ENCODE results near the gene SYTL2. TPM values are rescaled to one million over a fixed set of nuclear protein-coding genes. Genes with fewer than 3 reads are reported as not detected.

SYTL2 gene
- polyA plus RNA-seq, 1 of the 3 experiments (the other 2 are of a cell fraction) = 36.0 TPM

- H3K4me3 ChIP-seq (ENCODE audit: low read depth in 2 of 2, low read length in 1 of 2) = no peak overlapping the region
- no peaks in the 10 kb centered on the region for H3F3A ChIP-seq (replicated peaks; ENCODE audit: insufficient read depth)
- H3K9me2 ChIP-seq = no peaks in the 10 kb centered on the region
- H3K27ac ChIP-seq (ENCODE audit: low read depth in 2 of 2, low read length in 1 of 2) = no peak overlapping the region
- H3K4me1 ChIP-seq (ENCODE audit: control insufficient read depth in 1 of 2, insufficient read depth in 2 of 2, low read depth in 1 of 2, low read length in 1 of 2) = no peaks in the 10 kb centered on the region
- ChIA-PET CTCF (no interaction called here), POLR2A (no interaction called here)
- H3K79me2 ChIP-seq (ENCODE audit: insufficient read depth) = no peaks in the 10 kb centered on the region
- H4K20me1 ChIP-seq (ENCODE audit: insufficient read depth) = no peaks in the 10 kb centered on the region
- no peak overlapping the region for H2AFZ ChIP-seq (ENCODE audit: low read depth)
- H3K4me2 ChIP-seq = no peak overlapping the region
- no peak overlapping the region for H3K9ac ChIP-seq
- 36% methylated on average over 3 of the region's 3 CpGs for WGBS (ENCODE audit: low lambda C conversion rate)
- peaks cover 0 to 10% of the 10 kb centered on the region in 2 experiments for H3K36me3 ChIP-seq (replicated peaks in 1 of 2; ENCODE audit: control insufficient read depth in 1 of 2, insufficient read depth in 2 of 2, low read length in 1 of 2)
- H3K9me3 ChIP-seq = 0 out of 2 replicates have a peak, but pooled peaks cover 5% of the 10 kb centered on the region
- DNase-seq = no peak
- no peak for TF ChIP-seq RXRA (IDR thresholded peaks at IDR 0.05; ENCODE audit: borderline replicate concordance, low read depth)
- no peak for TF ChIP-seq USF1 (IDR thresholded peaks at IDR 0.05; ENCODE audit: borderline replicate concordance, low read depth)
- TF ChIP-seq GATA2 (CRISPR knock-in tag; IDR thresholded peaks at IDR 0.05) = no peak
- TF ChIP-seq SMC3 (IDR thresholded peaks at IDR 0.05; ENCODE audit: low read depth, low read length) = no peak
- TF ChIP-seq PBX3 (IDR thresholded peaks at IDR 0.05) = no peak
- no peak for TF ChIP-seq EZH2phosphoT487 (IDR thresholded peaks at IDR 0.05; ENCODE audit: borderline replicate concordance, low read depth)
- TF ChIP-seq EP300 (IDR thresholded peaks at IDR 0.05; ENCODE audit: borderline replicate concordance in 1 of 2, low read depth in 1 of 2, low read length in 1 of 2) = no peak
- TF ChIP-seq REST (IDR thresholded peaks at IDR 0.05; ENCODE audit: low read depth, low read length) = no peak
- no peak for TF ChIP-seq MEF2A (IDR thresholded peaks at IDR 0.05; ENCODE audit: borderline replicate concordance, low read depth)
- TF ChIP-seq, protein P1, sequence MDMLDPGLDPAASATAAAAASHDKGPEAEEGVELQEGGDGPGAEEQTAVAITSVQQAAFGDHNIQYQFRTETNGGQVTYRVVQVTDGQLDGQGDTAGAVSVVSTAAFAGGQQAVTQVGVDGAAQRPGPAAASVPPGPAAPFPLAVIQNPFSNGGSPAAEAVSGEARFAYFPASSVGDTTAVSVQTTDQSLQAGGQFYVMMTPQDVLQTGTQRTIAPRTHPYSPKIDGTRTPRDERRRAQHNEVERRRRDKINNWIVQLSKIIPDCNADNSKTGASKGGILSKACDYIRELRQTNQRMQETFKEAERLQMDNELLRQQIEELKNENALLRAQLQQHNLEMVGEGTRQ (IDR thresholded peaks at IDR 0.05; ENCODE audit: borderline replicate concordance, low read depth, low read length) = no peak
- TF ChIP-seq MXI1 (IDR thresholded peaks at IDR 0.05; ENCODE audit: low read depth, low read length) = no peak
- no peak for TF ChIP-seq FOXM1 (IDR thresholded peaks at IDR 0.05; ENCODE audit: low read depth)
- no peaks in the 10 kb centered on the region for H3K27me3 ChIP-seq (ENCODE audit: insufficient read depth)
Observed at GRCh38 chr11:85835729-85836128, 24.8 kb upstream of the SYTL2 start.

Measured in SK-N-SH (cell line).